SK-N-SH (cell line): Measurements from ENCODE around the gene IL1RAP. TPM values are rescaled to one million over a fixed set of nuclear protein-coding genes. Genes with fewer than 3 reads are reported as not detected.

Experiments
- CTCF ChIA-PET: fragments of 300-600, 350-600 bp; formaldehyde crosslinking; extraction: SDS; loops from one replicate; lab custom pipeline; 2021; lab: Yijun Ruan, JAX
- POLR2A ChIA-PET: fragments of 350-600 bp; sonication (Branson Sonifier 250); formaldehyde crosslinking; extraction: SDS; loops from one replicate; lab custom pipeline; 2020; ENCODE audit warnings: antibody characterized with exemption, inconsistent platforms; lab: Yijun Ruan, JAX
- DNase-seq: peaks from one replicate; pipeline ENCODE4 v3.0.0; 2012
- H2AFZ ChIP-seq: fragments of 200-600 bp; sonication (generic); 2 replicates; pipeline ENCODE4 v1.8.1; 2016; ENCODE audit warnings: antibody characterized with exemption, mild to moderate bottlenecking, low read depth
- H3F3A ChIP-seq: fragments of 200-600 bp; sonication (generic); replicated peaks from 2 replicates; pipeline ENCODE3; 2016; ENCODE audit warnings: antibody characterized with exemption, mild to moderate bottlenecking; ENCODE audit not compliant: insufficient read depth
- H3K27ac ChIP-seq, 2 experiments: fragments of 200-500 bp in 1 of 2; fragments of 200-600 bp in 1 of 2; sonication (Bioruptor generic) in 1 of 2; sonication (generic), shearing (Covaris generic) in 1 of 2; 2 replicates each; pipeline versions ENCODE4 v1.5.1 to v1.6.1; 2014 to 2016; ENCODE audit warnings: low read depth in 2 of 2, inconsistent platforms in 1 of 2, low read length in 1 of 2, mild to moderate bottlenecking in 1 of 2, mixed read lengths in 1 of 2
- H3K27me3 ChIP-seq: fragments of 200-600 bp; sonication (generic), shearing (Covaris generic); 2 replicates; pipeline ENCODE4 v1.6.1; 2016; ENCODE audit warnings: mixed run types; ENCODE audit not compliant: insufficient read depth
- H3K36me3 ChIP-seq, 2 experiments: fragments of 200-500 bp in 1 of 2; fragments of 200-600 bp in 1 of 2; sonication (Bioruptor generic) in 1 of 2; sonication (generic) in 1 of 2; replicated peaks in 1 of 2; 2 replicates each; pipeline versions ENCODE3 to v1.5.1; 2014 to 2016; ENCODE audit warnings: low read length in 1 of 2, mild to moderate bottlenecking in 1 of 2; ENCODE audit not compliant: insufficient read depth in 2 of 2, control insufficient read depth in 1 of 2
- H3K4me1 ChIP-seq, 2 experiments: fragments of 200-500 bp in 1 of 2; fragments of 200-600 bp in 1 of 2; sonication (Bioruptor generic) in 1 of 2; sonication (generic), shearing (Covaris generic) in 1 of 2; 2 replicates each; pipeline versions ENCODE4 v1.5.1 to v1.6.1; 2014 to 2016; ENCODE audit warnings: low read depth in 1 of 2, low read length in 1 of 2, mixed run types in 1 of 2; ENCODE audit not compliant: insufficient read depth in 2 of 2, control insufficient read depth in 1 of 2
- H3K4me2 ChIP-seq: fragments of 200-600 bp; sonication (generic), shearing (Covaris generic); 2 replicates; pipeline ENCODE4 v1.6.1; 2017; ENCODE audit warnings: mixed run types
- H3K4me3 ChIP-seq, 2 experiments: fragments of 200-500 bp in 1 of 2; fragments of 200-600 bp in 1 of 2; sonication (Bioruptor generic) in 1 of 2; sonication (generic), shearing (Covaris generic) in 1 of 2; 2 replicates each; pipeline versions ENCODE4 v1.5.1 to v1.8.1; 2014 to 2016; ENCODE audit warnings: low read depth in 2 of 2, inconsistent platforms in 1 of 2, low read length in 1 of 2, mild to moderate bottlenecking in 1 of 2, mixed read lengths in 1 of 2, moderate library complexity in 1 of 2
- H3K79me2 ChIP-seq: fragments of 200-600 bp; sonication (generic); 2 replicates; pipeline ENCODE4 v1.8.1; 2017; ENCODE audit warnings: mild to moderate bottlenecking; ENCODE audit not compliant: insufficient read depth
- H3K9ac ChIP-seq: fragments of 200-600 bp; sonication (generic); 2 replicates; pipeline ENCODE4 v1.6.1; 2017; ENCODE audit warnings: mixed run types
- H3K9me2 ChIP-seq: fragments of 200-600 bp; sonication (generic); 2 replicates; pipeline ENCODE4 v1.6.1; 2017; ENCODE audit warnings: mixed run types
- H3K9me3 ChIP-seq: fragments of 200-600 bp; sonication (generic); 2 replicates; pipeline ENCODE4 v1.6.1; 2017; ENCODE audit warnings: mixed run types, mild to moderate bottlenecking, moderate library complexity
- H4K20me1 ChIP-seq: fragments of 200-600 bp; sonication (generic); 2 replicates; pipeline ENCODE4 v1.6.1; 2017; ENCODE audit warnings: mild to moderate bottlenecking, mixed run types; ENCODE audit not compliant: insufficient read depth
- CHD2 ChIP-seq: fragments of 150-350 bp; IDR thresholded peaks from 2 replicates; pipeline ENCODE4 v1.6.1; 2018; ENCODE audit warnings: low read length; ENCODE audit not compliant: partially characterized antibody
- CTCF ChIP-seq: fragments of 200-600 bp; sonication (generic); IDR thresholded peaks from 2 replicates; pipeline ENCODE4 v1.6.1; 2017; ENCODE audit warnings: antibody characterized with exemption, mild to moderate bottlenecking, moderate library complexity
- EP300 ChIP-seq, 2 experiments: IDR thresholded peaks; 2 replicates each; pipeline versions ENCODE4 v1.4.0 to v1.6.1; 2012; ENCODE audit warnings: borderline replicate concordance in 1 of 2, low read depth in 1 of 2, low read length in 1 of 2
- EZH2phosphoT487 ChIP-seq: fragments of 200-600 bp; sonication (generic); IDR thresholded peaks from 2 replicates; pipeline ENCODE4 v1.6.1; 2017; ENCODE audit warnings: low read depth, mixed run types, mild to moderate bottlenecking, antibody characterized with exemption, moderate library complexity, borderline replicate concordance
- FOXJ3 ChIP-seq: sonication (generic); formaldehyde crosslinking; IDR thresholded peaks from 2 replicates; pipeline ENCODE4 v1.5.1; 2020; ENCODE audit warnings: mild to moderate bottlenecking, missing genetic modification reagents
- GABPA ChIP-seq: IDR thresholded peaks from 2 replicates; pipeline ENCODE4 v1.4.0; 2012; ENCODE audit warnings: low read depth, mild to moderate bottlenecking
- GATA2 ChIP-seq: sonication (generic); formaldehyde crosslinking; IDR thresholded peaks from 2 replicates; pipeline ENCODE4 v1.5.0; 2020; ENCODE audit warnings: mild to moderate bottlenecking, missing genetic modification reagents
- IRF3 ChIP-seq: fragments of 150-350 bp; IDR thresholded peaks from 2 replicates; pipeline ENCODE4 v1.6.1; 2016; ENCODE audit warnings: mild to moderate bottlenecking, low read depth, low read length
- JUND ChIP-seq: IDR thresholded peaks from 2 replicates; pipeline ENCODE4 v1.4.0; 2012
- MAX ChIP-seq: IDR thresholded peaks from 2 replicates; pipeline ENCODE4 v1.4.0; 2012; ENCODE audit warnings: low read depth
- MXI1 ChIP-seq: IDR thresholded peaks from 2 replicates; pipeline ENCODE4 v1.6.1; 2012; ENCODE audit warnings: mild to moderate bottlenecking, low read depth, low read length, improper control_type of control experiment
- NFIC ChIP-seq: IDR thresholded peaks from 2 replicates; pipeline ENCODE4 v1.4.0; 2012; ENCODE audit warnings: borderline replicate concordance
- NRF1 ChIP-seq: IDR thresholded peaks from 2 replicates; pipeline ENCODE4 v1.6.1; 2012; ENCODE audit warnings: low read depth, mild to moderate bottlenecking, low read length
- PBX3 ChIP-seq: IDR thresholded peaks from 2 replicates; pipeline ENCODE4; 2012
- RFX5 ChIP-seq: IDR thresholded peaks from 2 replicates; pipeline ENCODE4 v1.6.1; 2012; ENCODE audit warnings: mild to moderate bottlenecking, improper control_type of control experiment, low read length
- RXRA ChIP-seq: IDR thresholded peaks from 2 replicates; pipeline ENCODE4 v1.4.0; 2012; ENCODE audit warnings: low read depth, mild to moderate bottlenecking, borderline replicate concordance
- SMC3 ChIP-seq: IDR thresholded peaks from 2 replicates; pipeline ENCODE4 v1.6.1; 2012; ENCODE audit warnings: low read depth, low read length, improper control_type of control experiment
- TAF1 ChIP-seq: IDR thresholded peaks from 2 replicates; pipeline ENCODE4 v1.6.1; 2012; ENCODE audit warnings: low read depth, mild to moderate bottlenecking, low read length, moderate library complexity, borderline replicate concordance
- TCF12 ChIP-seq: IDR thresholded peaks from 2 replicates; pipeline ENCODE4 v1.4.0; 2012
- TEAD4 ChIP-seq: IDR thresholded peaks from 2 replicates; pipeline ENCODE4 v1.4.0; 2012; ENCODE audit warnings: mild to moderate bottlenecking, borderline replicate concordance; ENCODE audit not compliant: insufficient read depth
- WGBS: methylation state at CpG from one replicate; pipeline ENCODE4 v1.1.6; 2017; ENCODE audit warnings: low lambda C conversion rate; 5-methylcytosine and 5-hydroxymethylcytosine counted together
- polyA plus RNA-seq, 3 experiments: library from polyadenylated mRNA; depleted of rRNA; stranded (reverse); fragments of >200 nt; gene quantifications; 2 replicates each; pipeline ENCODE4 v1.2.3, GENCODE V29; 2012

IL1RAP gene
- polyA plus RNA-seq, 1 of the 3 experiments (the other 2 are of a cell fraction) = 7.6 TPM

GRCh38 chr3:190581041-190581541 is 67.2 kb downstream of the IL1RAP start (continued):
- no peak for TF ChIP-seq MAX
- TF ChIP-seq RXRA = peak; percentile 52; the same call in 1 of the 2 replicates
- no peak for TF ChIP-seq TAF1
- no peak for TF ChIP-seq NRF1
- TF ChIP-seq NFIC = no peak; the same call in 1 of the 2 replicates
- TF ChIP-seq GABPA = no peak
- no peak for TF ChIP-seq SMC3
- TF ChIP-seq CHD2 = no peak
- TF ChIP-seq PBX3 = 0 out of 2 replicates have a peak, but pooled peaks have one; percentile 2
- no peak for TF ChIP-seq FOXJ3 (CRISPR knock-in tag)
- no peak for TF ChIP-seq EZH2phosphoT487
- 0 out of 2 replicates have a peak, but pooled peaks have one; percentile 14 for TF ChIP-seq TCF12
- peak; percentile 20; the same call in 1 of the 2 replicates for TF ChIP-seq JUND
- TF ChIP-seq IRF3 = no peak
- no peak for TF ChIP-seq MXI1
- TF ChIP-seq, all 33 proteins: peak for 7

GRCh38 chr3:190582667-190583066 is 68.8 kb downstream of the IL1RAP start:
- Histone ChIP-seq H3K4me2 (no peak overlapping the region), H3K4me3 (no peak overlapping the region), H3K27me3 (no peaks in the 10 kb centered on the region), H3K9me3 (no peaks in the 10 kb centered on the region), H3K79me2 (no peaks in the 10 kb centered on the region), H3K9me2 (no peaks in the 10 kb centered on the region), H2AFZ (no peak overlapping the region), H3K9ac (no peak overlapping the region), H3K36me3 (no peaks in the 10 kb centered on the region), H3K27ac (no peak overlapping the region), H4K20me1 (no peaks in the 10 kb centered on the region)
- no peak for DNase-seq
- POLR2A ChIA-PET = no interaction called here
- 65% methylated on average over 2 of the region's 2 CpGs for WGBS
- TF ChIP-seq NRF1 = no peak
- TF ChIP-seq TAF1 = no peak
- TF ChIP-seq CHD2 = no peak
- no peak for TF ChIP-seq NFIC
- no peak for TF ChIP-seq MAX
- no peak for TF ChIP-seq GABPA
- no peak for TF ChIP-seq IRF3
- no peak for TF ChIP-seq RFX5
- TF ChIP-seq EP300 (IDR thresholded peaks at IDR 0.05; ENCODE audit: borderline replicate concordance in 1 of 2, low read depth in 1 of 2, low read length in 1 of 2) = no peak
- no peak for TF ChIP-seq GATA2
- TF ChIP-seq CTCF = no peak
- TF ChIP-seq TEAD4 = no peak
- no peak for TF ChIP-seq EZH2phosphoT487
- TF ChIP-seq, all 33 proteins: peak for 0
- Histone ChIP-seq H3K4me1 (peaks cover 0 to 60% of the 10 kb centered on the region in 2 experiments; a peak in 2 of 4 replicates), H3F3A (peaks cover 14% of the 10 kb centered on the region)
- CTCF ChIA-PET = no interaction called here
